B cell (primary cell): ENCODE measurements around the gene TFDP1.

Experiments used
- EZH2 ChIP-seq: IDR thresholded peaks from 2 replicates; pipeline ENCODE4 v1.6.1; 2012; ENCODE audit warnings: borderline replicate concordance, low read depth, mild to moderate bottlenecking, moderate library complexity, low read length; ENCODE audit not compliant: insufficient read depth, poor library complexity, severe bottlenecking
- TF ChIP-seq, protein P1 (sequence below): fragments of 200-600 bp; IDR thresholded peaks from one replicate; pipeline ENCODE4 v1.8.0; 2022; ENCODE audit warnings: antibody characterized with exemption, mild to moderate bottlenecking

DNA sequence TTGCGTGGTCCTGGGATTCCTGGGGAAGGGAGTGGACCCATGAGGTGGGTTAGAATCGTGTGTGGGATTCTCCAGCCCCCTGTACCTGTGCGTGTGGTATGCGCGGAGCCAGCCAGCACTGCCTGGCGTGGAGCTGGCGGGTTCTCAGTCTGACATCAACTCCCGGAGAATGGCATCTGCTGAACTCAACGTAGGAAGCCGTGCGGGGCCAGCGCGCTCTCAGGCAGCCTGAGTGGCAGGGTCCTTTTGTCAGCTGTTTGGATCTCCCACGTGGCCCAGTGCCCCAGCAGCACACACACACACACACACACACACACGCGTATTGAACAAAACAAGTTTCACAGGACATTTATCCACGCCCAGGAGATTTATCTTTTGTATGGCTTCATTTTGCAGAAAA lies 45.3 kb downstream of the TFDP1 start:
- TF ChIP-seq, protein P1, sequence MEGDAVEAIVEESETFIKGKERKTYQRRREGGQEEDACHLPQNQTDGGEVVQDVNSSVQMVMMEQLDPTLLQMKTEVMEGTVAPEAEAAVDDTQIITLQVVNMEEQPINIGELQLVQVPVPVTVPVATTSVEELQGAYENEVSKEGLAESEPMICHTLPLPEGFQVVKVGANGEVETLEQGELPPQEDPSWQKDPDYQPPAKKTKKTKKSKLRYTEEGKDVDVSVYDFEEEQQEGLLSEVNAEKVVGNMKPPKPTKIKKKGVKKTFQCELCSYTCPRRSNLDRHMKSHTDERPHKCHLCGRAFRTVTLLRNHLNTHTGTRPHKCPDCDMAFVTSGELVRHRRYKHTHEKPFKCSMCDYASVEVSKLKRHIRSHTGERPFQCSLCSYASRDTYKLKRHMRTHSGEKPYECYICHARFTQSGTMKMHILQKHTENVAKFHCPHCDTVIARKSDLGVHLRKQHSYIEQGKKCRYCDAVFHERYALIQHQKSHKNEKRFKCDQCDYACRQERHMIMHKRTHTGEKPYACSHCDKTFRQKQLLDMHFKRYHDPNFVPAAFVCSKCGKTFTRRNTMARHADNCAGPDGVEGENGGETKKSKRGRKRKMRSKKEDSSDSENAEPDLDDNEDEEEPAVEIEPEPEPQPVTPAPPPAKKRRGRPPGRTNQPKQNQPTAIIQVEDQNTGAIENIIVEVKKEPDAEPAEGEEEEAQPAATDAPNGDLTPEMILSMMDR = no peak
- TF ChIP-seq EZH2 = no peak
